ENCODE measurements around the gene WASHC3. TPM values are rescaled to one million over a fixed set of nuclear protein-coding genes. Genes with fewer than 3 reads are reported as not detected.
"Not testable (repeated sequence)": the region's sequence is repeated elsewhere in the genome, so short reads cannot be mapped to it uniquely, and the experiment has no call there.

WASHC3 gene
- total RNA-seq, 1 donor from 2014 or later, result 49.3 TPM

DNA sequence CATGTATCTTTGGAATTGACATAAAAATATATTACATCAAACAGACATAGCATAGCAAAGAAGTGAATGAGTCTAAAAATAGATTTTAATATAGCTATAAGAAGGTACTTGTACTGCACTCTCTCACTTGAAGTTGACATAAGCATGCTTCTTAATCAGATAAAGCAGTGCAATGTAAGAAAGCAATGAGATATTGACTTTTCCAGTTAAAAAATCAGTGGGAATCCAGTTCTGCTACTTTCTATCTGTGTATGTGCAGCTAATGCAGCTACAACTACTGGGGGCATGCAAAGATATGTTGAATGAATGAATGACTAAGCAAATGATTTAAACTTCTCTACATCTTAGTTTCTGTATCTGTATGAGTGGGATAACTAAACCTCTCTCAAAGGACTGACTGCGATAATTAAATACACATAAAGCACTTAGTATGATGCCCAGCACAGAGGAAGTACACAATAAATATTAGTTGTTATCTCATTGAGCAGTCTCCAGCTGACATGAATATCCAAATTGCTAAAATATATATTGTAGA, 10.3 kb downstream of the WASHC3 start:
- FAIRE-seq (no peak), DNase-seq (ENCODE audit: low spot score in 2 of 2) (no peak)

DNA sequence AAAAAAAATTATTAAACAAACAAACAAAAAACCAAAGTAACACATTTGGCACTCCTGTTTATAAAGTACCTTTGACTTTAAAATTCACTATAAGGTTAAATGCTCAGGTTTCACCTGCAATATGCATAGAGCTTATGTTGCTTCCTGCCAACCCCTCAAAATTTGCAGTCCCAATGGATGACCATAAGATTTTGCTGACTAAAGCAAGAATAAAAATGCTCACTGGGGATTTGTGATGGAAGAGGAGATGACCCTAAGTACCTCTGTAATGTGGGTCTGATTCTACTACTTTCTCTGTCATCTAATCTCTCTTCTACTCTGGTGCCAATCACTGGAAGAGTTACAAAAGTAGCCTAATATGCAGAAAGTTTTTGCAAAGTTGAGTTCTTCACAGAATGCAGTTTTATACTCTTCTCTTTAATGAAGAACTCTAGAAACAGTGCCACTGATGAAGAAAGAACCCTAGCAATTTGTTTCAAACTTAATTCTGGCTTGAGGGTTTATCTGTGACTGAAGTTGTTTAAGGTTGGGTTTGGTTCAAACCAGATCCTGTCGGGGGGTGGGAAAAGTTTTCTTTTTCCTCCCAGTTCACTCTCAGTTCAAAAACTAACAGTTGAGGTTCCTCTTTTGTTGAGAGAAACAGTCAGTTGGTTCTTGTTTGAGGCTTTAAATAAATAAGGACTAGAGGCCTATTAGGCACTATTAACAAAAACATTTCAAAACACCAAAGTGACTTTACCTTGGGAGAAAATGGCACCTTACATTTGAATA, 10.9 kb downstream of the WASHC3 start:
- FAIRE-seq (no peak), DNase-seq (ENCODE audit: low spot score in 2 of 2) (no peak)

GRCh38 chr12:102043928-102044327, 17.9 kb downstream of the WASHC3 start:
- no peak for DNase-seq (ENCODE audit: low spot score in 2 of 2)
- FAIRE-seq, result no peak

GRCh38 chr12:102033991-102034745, 27.6 kb downstream of the WASHC3 start:
- FAIRE-seq, result no peak

DNA sequence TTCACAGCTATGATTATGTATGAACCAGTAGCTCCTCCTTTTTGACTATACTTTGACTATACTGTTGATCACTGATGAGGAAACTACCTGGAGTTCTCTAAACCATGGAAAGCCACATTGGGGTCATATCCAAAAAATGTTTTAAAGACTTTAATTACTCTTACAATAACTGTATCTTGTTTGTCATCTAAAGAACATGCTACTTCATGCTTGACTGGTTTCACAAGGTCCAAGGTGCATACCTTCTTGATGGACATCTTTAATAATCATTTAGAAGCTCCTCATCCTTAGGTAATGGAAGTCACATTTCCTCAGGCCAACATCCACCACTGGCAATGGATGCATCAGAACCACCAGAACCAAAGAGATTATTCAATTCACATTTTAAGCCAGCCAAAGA, 29.9 kb downstream of the WASHC3 start:
- FAIRE-seq (no peak), DNase-seq (ENCODE audit: low spot score in 2 of 2) (no peak)

More at GRCh38 chr12:102033991-102034745, 27.6 kb downstream of the WASHC3 start:
- no peak for DNase-seq (ENCODE audit: low spot score in 2 of 2)

DNA sequence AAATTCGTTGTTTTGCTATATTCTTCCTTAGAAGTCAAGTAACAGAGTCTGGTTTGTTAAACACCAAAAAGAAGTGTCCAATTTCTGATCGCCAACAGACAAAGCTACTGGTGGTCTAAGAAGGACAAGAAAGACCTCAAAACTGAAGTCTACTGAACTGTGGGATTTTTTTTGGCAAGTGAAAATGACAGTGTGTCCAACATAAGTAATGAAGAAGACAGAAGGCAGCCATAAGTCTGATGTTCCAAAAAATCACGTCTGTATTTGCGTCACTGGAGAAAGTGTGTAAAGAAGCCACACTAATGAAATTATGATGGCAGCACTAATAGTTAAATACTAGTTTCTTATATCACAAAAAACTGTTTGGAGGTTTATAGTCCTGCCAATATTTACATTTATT, 32.6 kb downstream of the WASHC3 start:
- no peak for DNase-seq (ENCODE audit: low spot score in 2 of 2)
- FAIRE-seq, result no peak

- FAIRE-seq, result no peak
- DNase-seq (ENCODE audit: low spot score in 2 of 2), result no peak
Measured at GRCh38 chr12:102026728-102027127, 35.1 kb downstream of the WASHC3 start.

DNA sequence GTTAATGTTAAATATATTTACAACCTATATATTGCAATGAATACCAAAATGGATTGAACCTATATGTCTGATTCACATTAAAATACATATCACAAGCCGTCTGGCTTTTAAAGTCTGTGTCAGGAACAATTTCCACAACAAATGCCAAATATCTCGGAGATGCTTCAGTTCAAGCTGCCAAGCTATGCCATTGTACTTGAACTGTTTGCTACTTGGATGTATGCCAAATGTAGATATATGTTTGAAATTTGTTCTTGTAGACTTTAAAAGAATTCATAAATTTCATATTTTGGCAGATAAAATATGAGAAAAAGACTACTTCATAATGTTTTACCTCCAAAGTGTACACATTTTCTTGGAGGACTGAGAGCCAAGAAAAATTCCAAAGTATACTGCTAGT, 37.0 kb downstream of the WASHC3 start:
- FAIRE-seq, result no peak
- no peak for DNase-seq (ENCODE audit: low spot score in 2 of 2)

GRCh38 chr12:102023343-102023930, 38.4 kb downstream of the WASHC3 start:
- FAIRE-seq (no peak), DNase-seq (ENCODE audit: low spot score in 2 of 2) (no peak)

- no peak for FAIRE-seq
- DNase-seq (ENCODE audit: low spot score in 2 of 2), result no peak
Measured at GRCh38 chr12:102022286-102022685, 39.5 kb downstream of the WASHC3 start.

- FAIRE-seq, result no peak
Measured at GRCh38 chr12:102021540-102022246, 40.1 kb downstream of the WASHC3 start.

GRCh38 chr12:102018607-102019006, 43.2 kb downstream of the WASHC3 start:
- not testable (repeated sequence) for FAIRE-seq

More at GRCh38 chr12:102021540-102022246, 40.1 kb downstream of the WASHC3 start:
- DNase-seq (ENCODE audit: low spot score in 2 of 2), result no peak

DNA sequence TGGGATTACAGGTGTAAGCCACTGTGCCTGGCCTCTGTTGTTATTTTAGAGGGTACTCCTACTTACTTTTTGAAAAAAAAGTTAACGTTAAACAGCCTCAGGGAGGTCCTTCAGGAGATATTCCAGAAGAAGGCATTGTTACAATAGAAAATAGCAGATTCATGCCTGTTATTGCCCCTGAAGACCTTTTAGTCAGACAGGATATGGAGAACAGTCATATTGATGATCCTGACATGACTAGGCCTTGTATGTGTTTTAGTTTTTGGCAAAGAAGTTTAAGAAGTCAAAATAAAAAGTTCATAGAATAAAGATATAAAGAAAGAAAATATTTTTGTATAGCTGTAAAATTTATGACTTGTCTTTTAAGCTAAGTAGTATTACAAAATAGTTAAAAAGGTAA, 45.3 kb downstream of the WASHC3 start:
- FAIRE-seq (peak; percentile 90), DNase-seq (ENCODE audit: low spot score in 2 of 2) (no peak)

More at GRCh38 chr12:102018607-102019006, 43.2 kb downstream of the WASHC3 start:
- not testable (repeated sequence) for DNase-seq (ENCODE audit: low spot score in 2 of 2)

- DNase-seq (ENCODE audit: low spot score in 2 of 2), result no peak
- no peak for FAIRE-seq
Measured at GRCh38 chr12:102010265-102010994, 51.4 kb downstream of the WASHC3 start.

GRCh38 chr12:102009796-102010195, 52.0 kb downstream of the WASHC3 start:
- no peak for FAIRE-seq
- no peak for DNase-seq (ENCODE audit: low spot score in 2 of 2)

DNA sequence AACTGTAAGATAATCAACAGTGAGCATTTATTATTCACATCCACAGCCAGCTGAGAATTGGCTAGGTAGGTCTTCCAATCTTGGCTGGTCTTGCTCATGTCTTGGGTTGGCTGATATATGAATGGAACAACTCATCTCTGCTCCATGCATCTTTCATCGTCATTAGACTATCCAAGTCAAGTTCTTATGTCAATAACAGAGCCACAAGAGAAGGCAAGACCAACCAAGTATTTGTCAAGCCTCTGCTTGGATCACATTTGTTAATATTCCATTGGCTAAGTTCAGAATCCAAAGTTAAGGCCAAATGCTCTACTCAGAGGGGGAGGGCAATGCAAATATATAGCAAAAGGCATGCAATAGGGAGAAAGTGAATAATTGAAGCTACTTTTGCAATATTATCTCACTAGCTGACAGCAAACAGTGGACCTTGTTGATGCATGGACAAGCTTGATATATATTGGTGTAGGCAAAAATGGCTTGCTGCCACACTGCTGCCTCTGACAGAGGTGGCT, 53.1 kb downstream of the WASHC3 start:
- DNase-seq (ENCODE audit: low spot score in 2 of 2) (no peak), FAIRE-seq (no peak)

- FAIRE-seq, result no peak
Measured at GRCh38 chr12:102005256-102005655, 56.5 kb downstream of the WASHC3 start.

GRCh38 chr12:101997102-101997501, 64.7 kb downstream of the WASHC3 start:
- DNase-seq (ENCODE audit: low spot score in 2 of 2), result no peak
- FAIRE-seq, result no peak

More at GRCh38 chr12:102005256-102005655, 56.5 kb downstream of the WASHC3 start:
- no peak for DNase-seq (ENCODE audit: low spot score in 2 of 2)

- DNase-seq (ENCODE audit: low spot score in 2 of 2), result no peak
- FAIRE-seq, result no peak
Measured at GRCh38 chr12:101995684-101996083, 66.1 kb downstream of the WASHC3 start.

Measured in frontal cortex (tissue), 4 donors.